Right renal pelvis (tissue), 4 donors: ENCODE results near the gene IFITM10. TPM values are rescaled to one million over a fixed set of nuclear protein-coding genes. Genes with fewer than 3 reads are reported as not detected.

ENCODE experiments used
- DNase-seq, 4 donors: peaks; one replicate each; pipeline ENCODE4 v3.0.0-alpha.2; 2013; ENCODE audit warnings: low read depth in 4 of 4, low spot score in 3 of 4, missing footprints in 1 of 4
- polyA plus RNA-seq, 4 donors: library from polyadenylated mRNA; unstranded; fragments of 120-200 nt; gene quantifications; one replicate each; pipeline ENCODE4 v1.2.1, GENCODE V29; 2013; ENCODE audit not compliant: insufficient read length in 4 of 4

IFITM10 gene
- under 1 TPM; 0.10 to 0.39 (median 0.21) TPM for polyA plus RNA-seq

GRCh38 chr11:1750481-1750839 lies at the start of gene IFITM10:
Gene IFITM10, minus strand, starts transcription at chr11:1750595. Its CDS starts 153 bp downstream, at chr11:1750442.
- no peak for DNase-seq

- no peak for DNase-seq
Measured at GRCh38 chr11:1797391-1798125, 47.2 kb upstream of the IFITM10 start.

- no peak for DNase-seq
Measured at GRCh38 chr11:1796413-1797011, 46.1 kb upstream of the IFITM10 start.

DNA sequence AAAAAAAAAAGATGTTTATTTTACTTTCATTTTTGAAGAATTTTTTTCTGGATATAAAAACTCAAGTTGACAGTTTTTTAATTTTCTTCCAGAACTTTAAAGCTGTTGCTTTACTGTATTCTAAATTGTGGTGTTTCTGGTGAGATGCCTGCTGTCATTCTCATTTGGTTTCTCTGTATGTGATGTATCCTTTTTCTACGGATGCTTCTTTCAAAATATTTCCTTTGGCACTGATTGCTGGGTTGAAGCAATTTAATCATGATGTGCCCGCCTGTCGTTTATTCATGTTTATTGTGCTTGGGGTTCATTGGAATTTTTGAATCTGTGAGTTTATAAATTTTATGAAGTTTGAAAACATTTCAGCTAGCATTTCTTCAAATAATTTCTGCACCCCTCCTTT lies 42.7 kb upstream of the IFITM10 start:
- DNase-seq: no peak

DNA sequence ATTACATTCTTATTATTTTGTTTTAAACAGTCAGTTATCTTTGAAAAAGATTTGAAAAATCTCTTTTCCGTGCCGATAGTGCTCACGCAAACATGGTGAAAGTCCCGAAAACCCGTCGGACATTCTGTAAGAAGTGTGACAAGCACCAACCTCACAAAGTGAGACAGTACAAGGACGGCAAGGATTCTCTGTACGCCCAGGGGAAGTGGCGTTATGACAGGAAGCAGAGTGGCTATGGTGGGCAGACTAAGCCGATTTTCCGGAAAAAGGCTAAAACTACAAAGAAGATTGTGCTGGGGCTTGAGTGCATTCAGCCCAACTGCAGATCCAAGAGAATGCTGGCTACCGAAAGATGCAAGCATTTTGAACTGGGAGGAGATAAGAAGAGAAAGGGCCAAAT lies 42.1 kb upstream of the IFITM10 start:
- DNase-seq: no peak

DNA sequence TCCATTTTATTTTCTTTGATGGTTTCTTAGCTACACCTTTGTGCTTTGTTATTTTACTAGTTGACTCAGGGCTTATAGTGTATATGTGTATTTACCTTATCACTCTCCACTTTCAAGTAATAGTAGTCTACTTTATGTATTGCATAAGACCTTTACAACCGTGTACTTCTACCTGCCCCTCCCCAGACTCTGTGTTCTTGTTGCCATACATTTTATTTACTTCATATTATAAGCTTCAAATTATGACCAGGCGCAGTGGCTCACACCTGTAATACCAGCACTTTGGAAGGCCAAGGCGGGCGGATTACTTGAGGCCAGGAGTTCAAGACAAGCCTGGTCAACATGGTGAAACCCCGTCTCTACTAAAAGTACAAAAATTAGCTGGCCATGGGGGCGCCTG lies 41.5 kb upstream of the IFITM10 start:
- DNase-seq: no peak

GRCh38 chr11:1786466-1786865 lies 36.1 kb upstream of the IFITM10 start:
- no peak for DNase-seq

GRCh38 chr11:1785749-1786413 lies 35.5 kb upstream of the IFITM10 start:
- no peak for DNase-seq

- DNase-seq: no peak
Measured at GRCh38 chr11:1784761-1785650, 34.6 kb upstream of the IFITM10 start.

GRCh38 chr11:1783725-1784529 lies 33.5 kb upstream of the IFITM10 start:
- no peak for DNase-seq

DNA sequence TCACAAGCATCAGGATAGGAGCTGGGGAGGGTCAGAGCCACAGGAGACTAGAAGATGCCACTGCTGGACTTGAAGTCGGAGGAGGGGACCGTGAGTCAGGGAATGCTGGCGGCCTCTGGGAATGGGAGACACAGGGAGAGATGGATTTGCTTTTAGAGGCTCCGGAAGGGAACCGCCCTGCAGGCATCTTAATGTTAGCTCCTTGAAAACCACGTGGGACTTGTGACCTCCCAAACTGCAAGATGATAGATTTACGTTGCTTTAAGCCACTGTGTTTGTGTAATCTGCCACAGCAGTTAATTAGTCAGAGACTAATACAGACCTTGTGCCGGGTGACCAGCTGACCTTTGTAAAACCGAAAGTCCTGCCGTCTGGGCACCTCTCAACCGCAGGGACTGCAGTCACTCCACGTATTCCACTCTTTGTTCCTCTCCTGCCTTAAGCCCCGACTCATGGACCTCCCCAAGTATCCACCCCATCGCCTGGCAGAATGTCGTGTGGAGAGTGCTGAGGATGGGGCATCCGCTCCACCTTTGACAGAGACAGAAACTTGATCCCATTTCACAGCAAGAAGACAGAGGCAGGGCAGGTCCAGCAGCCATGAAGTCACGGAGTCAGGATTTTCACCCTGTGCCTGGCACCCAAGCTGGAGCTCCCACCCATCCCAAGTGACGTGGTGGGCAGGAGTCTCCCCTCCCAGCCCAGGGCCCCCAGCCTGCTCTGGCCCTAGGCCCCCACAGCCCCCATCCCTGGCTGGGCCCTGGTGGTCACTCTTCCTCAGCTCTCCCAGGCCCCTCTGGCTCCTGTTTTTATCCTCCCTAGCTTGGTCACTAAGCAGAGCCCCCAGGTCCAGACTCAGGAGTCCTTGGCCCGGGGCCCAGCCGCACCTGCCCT lies 32.7 kb upstream of the IFITM10 start:
- no peak for DNase-seq

GRCh38 chr11:1782031-1782590 lies 31.7 kb upstream of the IFITM10 start:
- no peak for DNase-seq

- no peak for DNase-seq
Measured at GRCh38 chr11:1781593-1781975, 31.2 kb upstream of the IFITM10 start.

DNA sequence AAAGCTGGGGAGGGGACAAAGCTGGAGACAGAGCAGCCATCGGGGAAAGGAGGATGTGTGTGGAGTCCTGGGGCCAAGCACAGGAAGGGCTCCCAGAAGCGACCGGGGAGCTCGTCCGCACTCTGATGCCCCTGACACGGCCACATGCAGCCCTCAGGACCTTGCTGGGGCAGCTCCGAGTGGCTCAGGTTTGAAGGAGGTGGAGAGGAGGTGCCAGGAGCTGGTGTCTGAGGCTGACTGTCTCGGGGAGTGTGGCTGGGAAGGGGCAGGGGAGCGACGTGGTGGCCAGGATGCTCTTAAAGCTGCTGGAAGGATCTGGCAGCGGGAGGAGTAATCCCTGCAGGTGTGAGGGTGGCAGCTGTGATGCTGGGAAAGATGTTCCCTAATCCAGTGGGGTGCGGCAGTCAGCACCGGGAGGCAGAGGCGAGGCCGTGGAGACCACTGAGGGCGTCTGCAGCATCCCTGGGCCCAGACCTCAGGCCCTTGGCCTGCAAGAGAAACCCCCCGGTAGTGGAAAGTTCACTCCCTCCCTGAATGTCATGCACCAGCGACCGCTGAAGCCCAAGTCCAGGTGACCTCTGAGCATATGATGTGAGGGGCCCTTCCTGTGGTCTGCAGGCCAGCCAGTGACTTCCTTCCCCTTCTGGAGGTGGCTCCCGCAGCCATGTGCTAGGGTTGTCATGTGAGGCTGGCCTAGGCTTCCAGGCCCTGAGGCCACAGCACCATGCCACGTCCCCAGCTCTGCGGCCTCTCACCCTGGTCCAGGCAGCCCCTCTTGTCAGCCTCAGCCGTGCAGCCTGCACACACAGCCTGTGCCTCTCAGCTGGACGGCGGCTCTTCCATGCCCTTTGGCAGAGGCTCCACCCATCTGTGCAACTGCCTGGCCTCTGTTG lies 30.6 kb upstream of the IFITM10 start:
- DNase-seq: no peak

GRCh38 chr11:1779806-1780699 lies 29.7 kb upstream of the IFITM10 start:
- no peak for DNase-seq

DNA sequence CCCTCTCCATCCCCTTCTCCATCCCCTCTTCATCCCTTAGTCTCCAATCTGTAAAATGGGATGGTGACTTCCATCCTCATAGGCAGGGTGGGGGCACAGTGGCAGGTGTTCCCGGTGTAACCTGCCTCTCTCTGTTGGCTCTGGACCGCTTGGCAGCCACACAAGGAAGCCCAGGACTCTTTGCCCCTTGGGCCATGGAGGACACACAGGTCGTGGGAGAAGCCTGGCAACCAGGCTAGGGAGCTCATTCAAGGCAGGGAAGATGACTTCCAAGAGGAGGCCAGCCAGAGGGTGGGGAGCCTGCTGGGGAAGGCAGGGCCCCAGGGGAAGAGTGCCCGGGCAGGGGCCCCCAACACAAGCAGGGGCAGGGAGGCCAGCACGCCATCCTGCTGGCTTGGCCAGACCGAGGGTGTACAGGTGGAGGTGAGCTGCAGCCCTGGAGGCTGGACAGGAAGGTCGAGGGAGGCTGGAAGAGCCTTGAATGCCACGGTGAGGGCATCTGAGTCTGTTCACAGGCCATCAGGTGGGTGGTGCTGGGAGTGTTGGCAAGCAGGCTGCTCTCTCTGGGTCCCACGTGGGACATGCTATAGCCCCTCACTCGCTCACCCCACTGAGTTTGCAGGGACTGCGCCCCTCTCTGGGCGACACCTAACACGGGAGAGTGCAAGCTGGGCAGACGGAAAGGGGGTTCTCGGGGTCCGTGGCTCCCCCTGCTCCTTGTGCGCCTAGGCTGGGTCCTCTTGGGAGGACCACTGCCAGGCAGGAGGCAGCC lies 28.8 kb upstream of the IFITM10 start:
- no peak for DNase-seq
